GM18907 (cell line): ENCODE measurements around the gene STK32B.
"Not testable (repeated sequence)": the region's sequence is repeated elsewhere in the genome, so short reads cannot be mapped to it uniquely, and the experiment has no call there.

Experiments used
- ATAC-seq: cut with Tn5 transposase; IDR thresholded peaks from one replicate; pipeline ENCODE4 v1.9.1; 2021; ENCODE audit warnings: mild to moderate bottlenecking, moderate library complexity; ENCODE audit not compliant: unreplicated experiment

Gene STK32B

GRCh38 chr4:5203309-5203992 lies 152.2 kb downstream of the STK32B start:
- ATAC-seq = no peak

- ATAC-seq = no peak
Measured at GRCh38 chr4:5203993-5204310, 152.7 kb downstream of the STK32B start.

GRCh38 chr4:5204781-5205180 lies 153.5 kb downstream of the STK32B start:
- no peak for ATAC-seq

- ATAC-seq = no peak
Measured at GRCh38 chr4:5206016-5206790, 154.9 kb downstream of the STK32B start.

GRCh38 chr4:5209862-5210261 lies 158.6 kb downstream of the STK32B start:
- no peak for ATAC-seq

GRCh38 chr4:5211282-5211839 lies 160.1 kb downstream of the STK32B start:
- no peak for ATAC-seq

GRCh38 chr4:5212255-5213013 lies 161.2 kb downstream of the STK32B start:
- no peak for ATAC-seq

GRCh38 chr4:5213087-5213595 lies 161.9 kb downstream of the STK32B start:
- ATAC-seq = no peak

GRCh38 chr4:5215321-5215720 lies 164.0 kb downstream of the STK32B start:
- ATAC-seq = no peak

GRCh38 chr4:5217421-5217820 lies 166.1 kb downstream of the STK32B start:
- no peak for ATAC-seq

GRCh38 chr4:5218376-5219069 lies 167.2 kb downstream of the STK32B start:
- ATAC-seq = no peak

GRCh38 chr4:5220028-5220427 lies 168.7 kb downstream of the STK32B start:
- no peak for ATAC-seq

GRCh38 chr4:5222047-5222446 lies 170.8 kb downstream of the STK32B start:
- ATAC-seq = no peak

- no peak for ATAC-seq
Measured at GRCh38 chr4:5222951-5223350, 171.7 kb downstream of the STK32B start.

GRCh38 chr4:5224340-5224739 lies 173.1 kb downstream of the STK32B start:
- no peak for ATAC-seq

- no peak for ATAC-seq
Measured at GRCh38 chr4:5232549-5232948, 181.3 kb downstream of the STK32B start.

GRCh38 chr4:5237086-5237660 lies 185.9 kb downstream of the STK32B start:
- ATAC-seq = no peak

GRCh38 chr4:5238173-5238572 lies 186.9 kb downstream of the STK32B start:
- no peak for ATAC-seq

- not testable (repeated sequence) for ATAC-seq
Measured at GRCh38 chr4:5247061-5247460, 195.8 kb downstream of the STK32B start.

GRCh38 chr4:5247735-5248134 lies 196.5 kb downstream of the STK32B start:
- ATAC-seq = no peak
